ENCODE data around the gene LGMN.

GRCh38 chr14:92794547-92794941, 46.1 kb upstream of the LGMN start:
- TF ChIP-seq, protein P1, sequence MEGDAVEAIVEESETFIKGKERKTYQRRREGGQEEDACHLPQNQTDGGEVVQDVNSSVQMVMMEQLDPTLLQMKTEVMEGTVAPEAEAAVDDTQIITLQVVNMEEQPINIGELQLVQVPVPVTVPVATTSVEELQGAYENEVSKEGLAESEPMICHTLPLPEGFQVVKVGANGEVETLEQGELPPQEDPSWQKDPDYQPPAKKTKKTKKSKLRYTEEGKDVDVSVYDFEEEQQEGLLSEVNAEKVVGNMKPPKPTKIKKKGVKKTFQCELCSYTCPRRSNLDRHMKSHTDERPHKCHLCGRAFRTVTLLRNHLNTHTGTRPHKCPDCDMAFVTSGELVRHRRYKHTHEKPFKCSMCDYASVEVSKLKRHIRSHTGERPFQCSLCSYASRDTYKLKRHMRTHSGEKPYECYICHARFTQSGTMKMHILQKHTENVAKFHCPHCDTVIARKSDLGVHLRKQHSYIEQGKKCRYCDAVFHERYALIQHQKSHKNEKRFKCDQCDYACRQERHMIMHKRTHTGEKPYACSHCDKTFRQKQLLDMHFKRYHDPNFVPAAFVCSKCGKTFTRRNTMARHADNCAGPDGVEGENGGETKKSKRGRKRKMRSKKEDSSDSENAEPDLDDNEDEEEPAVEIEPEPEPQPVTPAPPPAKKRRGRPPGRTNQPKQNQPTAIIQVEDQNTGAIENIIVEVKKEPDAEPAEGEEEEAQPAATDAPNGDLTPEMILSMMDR (IDR thresholded peaks at IDR 0.05; ENCODE audit: low read depth, low read length, poor library complexity, severe bottlenecking) = no peak
- TF ChIP-seq EZH2phosphoT487 (IDR thresholded peaks at IDR 0.05; ENCODE audit: borderline replicate concordance, low read length) = no peak
